T-helper 17 cell (primary cell): Measurements from ENCODE around the gene TSPAN2. TPM values are rescaled to one million over a fixed set of nuclear protein-coding genes. Genes with fewer than 3 reads are reported as not detected.
A peak's percentile ranks its signal among the peaks of the same experiment; 100 is the strongest.

Experiments
- ATAC-seq: fragments of 150-1000 bp; cut with Tn5 transposase; 2 replicates; pipeline ENCODE4 v1.10.0; 2021; ENCODE audit warnings: mild to moderate bottlenecking, moderate library complexity
- DNase-seq, 3 donors: peaks; one replicate each; pipeline versions ENCODE4 v3.0.0 to v3.0.0-alpha.2; 2020 to 2021
- H3K9me3 ChIP-seq: one replicate; pipeline ENCODE4 v1.7.0; 2013; ENCODE audit warnings: low read length, mild to moderate bottlenecking; ENCODE audit not compliant: control insufficient read depth, poor library complexity, severe bottlenecking
- H3K27ac Mint-ChIP-seq: one replicate; pipeline ENCODE4 v1.8.0; 2022; ENCODE audit warnings: mild to moderate bottlenecking, moderate library complexity, mixed read lengths
- H3K27me3 Mint-ChIP-seq: one replicate; pipeline ENCODE4 v1.8.0; 2022; ENCODE audit warnings: mixed read lengths
- H3K36me3 Mint-ChIP-seq: one replicate; pipeline ENCODE4 v1.8.0; 2022; ENCODE audit warnings: low read depth, mixed read lengths
- H3K4me1 Mint-ChIP-seq: one replicate; pipeline ENCODE4 v1.8.0; 2022; ENCODE audit warnings: mild to moderate bottlenecking, mixed read lengths
- H3K4me3 Mint-ChIP-seq: one replicate; pipeline ENCODE4 v1.8.0; 2022; ENCODE audit warnings: mild to moderate bottlenecking, moderate library complexity, mixed read lengths
- total RNA-seq, 4 donors: library from RNA in 2 of 4; stranded (reverse) in 2 of 4; gene quantifications; one replicate each; pipeline ENCODE4 v1.2.3 and lab custom pipeline; 2022 to 2026

Gene TSPAN2
- total RNA-seq, 2 donors from 2014 or later, result 9.2 to 14.2 TPM

- Mint-ChIP-seq H3K36me3 (peaks cover 3% of the 10 kb centered on the region), H3K4me3 (no peak overlapping the region), H3K27ac (no peak overlapping the region), H3K27me3 (no peaks in the 10 kb centered on the region), H3K4me1 (peaks cover 10% of the 10 kb centered on the region)
- ATAC-seq, result no peak
- no peak for DNase-seq
- no peaks in the 10 kb centered on the region for H3K9me3 ChIP-seq
Measured at GRCh38 chr1:115078708-115079107, 10.6 kb downstream of the TSPAN2 start.

- ATAC-seq, result no peak
- Mint-ChIP-seq H3K27ac (no peak overlapping the region), H3K27me3 (no peaks in the 10 kb centered on the region), H3K4me3 (no peak overlapping the region), H3K4me1 (peaks cover 8% of the 10 kb centered on the region), H3K36me3 (peaks cover 3% of the 10 kb centered on the region)
- no peak for DNase-seq
- no peaks in the 10 kb centered on the region for H3K9me3 ChIP-seq
Measured at GRCh38 chr1:115077984-115078330, 11.3 kb downstream of the TSPAN2 start.

- no peaks in the 10 kb centered on the region for H3K9me3 ChIP-seq
- Mint-ChIP-seq H3K4me3 (no peak overlapping the region), H3K4me1 (peaks cover 13% of the 10 kb centered on the region), H3K36me3 (peaks cover under 1% of the 10 kb centered on the region), H3K27ac (no peak overlapping the region), H3K27me3 (no peaks in the 10 kb centered on the region)
- DNase-seq, result no peak
- no peak for ATAC-seq
Measured at GRCh38 chr1:115077286-115077983, 11.9 kb downstream of the TSPAN2 start.

GRCh38 chr1:115076384-115076915, 12.9 kb downstream of the TSPAN2 start:
- H3K27ac Mint-ChIP-seq, result no peak overlapping the region
- DNase-seq, result no peak
- no peaks in the 10 kb centered on the region for H3K36me3 Mint-ChIP-seq
- no peak overlapping the region for H3K4me3 Mint-ChIP-seq
- H3K27me3 Mint-ChIP-seq, result no peaks in the 10 kb centered on the region
- no peak for ATAC-seq
- peaks cover 23% of the 10 kb centered on the region for H3K4me1 Mint-ChIP-seq
- no peaks in the 10 kb centered on the region for H3K9me3 ChIP-seq

- Mint-ChIP-seq H3K4me1 (peaks cover 36% of the 10 kb centered on the region), H3K4me3 (no peak overlapping the region), H3K27ac (peak overlapping the region; percentile 84), H3K36me3 (no peaks in the 10 kb centered on the region), H3K27me3 (no peaks in the 10 kb centered on the region)
- H3K9me3 ChIP-seq, result no peaks in the 10 kb centered on the region
- no peak for ATAC-seq
- DNase-seq, result no peak
Measured at GRCh38 chr1:115074839-115075534, 14.3 kb downstream of the TSPAN2 start.

- no peaks in the 10 kb centered on the region for H3K27me3 Mint-ChIP-seq
- H3K36me3 Mint-ChIP-seq, result no peaks in the 10 kb centered on the region
- H3K4me1 Mint-ChIP-seq, result peaks cover 44% of the 10 kb centered on the region
- DNase-seq (no peak), ATAC-seq (peak; percentile 57)
- peak overlapping the region; percentile 84 for H3K27ac Mint-ChIP-seq
- H3K4me3 Mint-ChIP-seq, result no peak overlapping the region
- no peaks in the 10 kb centered on the region for H3K9me3 ChIP-seq
Measured at GRCh38 chr1:115073298-115074087, 15.8 kb downstream of the TSPAN2 start.

GRCh38 chr1:115071012-115071664, 18.2 kb downstream of the TSPAN2 start:
- H3K27me3 Mint-ChIP-seq, result no peaks in the 10 kb centered on the region
- peak overlapping the region; percentile 84 for H3K27ac Mint-ChIP-seq
- no peak for DNase-seq
- ATAC-seq, result peak; percentile 79
- H3K4me3 Mint-ChIP-seq, result no peak overlapping the region
- H3K36me3 Mint-ChIP-seq, result no peaks in the 10 kb centered on the region
- peaks cover 44% of the 10 kb centered on the region for H3K4me1 Mint-ChIP-seq
- H3K9me3 ChIP-seq, result no peaks in the 10 kb centered on the region

- Mint-ChIP-seq H3K27ac (peak overlapping the region; percentile 84), H3K4me1 (peaks cover 41% of the 10 kb centered on the region), H3K4me3 (no peak overlapping the region), H3K36me3 (no peaks in the 10 kb centered on the region), H3K27me3 (no peaks in the 10 kb centered on the region)
- H3K9me3 ChIP-seq, result no peaks in the 10 kb centered on the region
- DNase-seq, result no peak
- no peak for ATAC-seq
Measured at GRCh38 chr1:115069659-115070308, 19.5 kb downstream of the TSPAN2 start.

GRCh38 chr1:115068826-115069585, 20.3 kb downstream of the TSPAN2 start:
- DNase-seq (no peak), ATAC-seq (no peak)
- Mint-ChIP-seq H3K27me3 (no peaks in the 10 kb centered on the region), H3K36me3 (no peaks in the 10 kb centered on the region), H3K4me1 (peaks cover 46% of the 10 kb centered on the region), H3K4me3 (no peak overlapping the region), H3K27ac (peak overlapping the region; percentile 84)
- H3K9me3 ChIP-seq, result no peaks in the 10 kb centered on the region

- no peaks in the 10 kb centered on the region for H3K27me3 Mint-ChIP-seq
- ATAC-seq, result no peak
- peaks cover 54% of the 10 kb centered on the region for H3K4me1 Mint-ChIP-seq
- no peak overlapping the region for H3K4me3 Mint-ChIP-seq
- no peaks in the 10 kb centered on the region for H3K9me3 ChIP-seq
- H3K36me3 Mint-ChIP-seq, result no peaks in the 10 kb centered on the region
- H3K27ac Mint-ChIP-seq, result peak overlapping the region; percentile 84
- no peak for DNase-seq
Measured at GRCh38 chr1:115067161-115067859, 22.0 kb downstream of the TSPAN2 start.

GRCh38 chr1:115065021-115065420, 24.3 kb downstream of the TSPAN2 start:
- ATAC-seq, result no peak
- peaks cover 47% of the 10 kb centered on the region for H3K4me1 Mint-ChIP-seq
- H3K4me3 Mint-ChIP-seq, result no peak overlapping the region
- no peak for DNase-seq
- peaks cover 3% of the 10 kb centered on the region for H3K36me3 Mint-ChIP-seq
- no peaks in the 10 kb centered on the region for H3K9me3 ChIP-seq
- H3K27me3 Mint-ChIP-seq, result no peaks in the 10 kb centered on the region
- H3K27ac Mint-ChIP-seq, result peak overlapping the region; percentile 99
